ENCODE data around the gene RAPGEFL1.

GRCh38 chr17:40175928-40176753 is 1.1 kb upstream of the RAPGEFL1 start:
- TF ChIP-seq CTCF (IDR thresholded peaks at IDR 0.05), result no peak
- TF ChIP-seq POLR2A (IDR thresholded peaks at IDR 0.05), result no peak
- no peak for TF ChIP-seq POLR2AphosphoS5 (IDR thresholded peaks at IDR 0.05)
